HepG2 (cell line): ENCODE data around the gene DNAJC5. TPM values are rescaled to one million over a fixed set of nuclear protein-coding genes. Genes with fewer than 3 reads are reported as not detected.

Experiments
- DR1 ChIP-seq: sonication (generic); formaldehyde crosslinking; IDR thresholded peaks from 2 replicates; pipeline ENCODE4 v1.8.0; 2021; ENCODE audit warnings: mild to moderate bottlenecking, missing genetic modification reagents, inconsistent platforms
- ERF ChIP-seq: IDR thresholded peaks from 2 replicates; pipeline ENCODE4 v1.6.1; 2018; ENCODE audit warnings: missing biosample characterization, missing genetic modification reagents
- FOXA1 ChIP-seq, 2 experiments: fragments of 450-650 bp in 1 of 2; sonication (generic) in 1 of 2; formaldehyde crosslinking in 1 of 2; IDR thresholded peaks; 2 replicates each; pipeline versions ENCODE4 v1.4.0 to v1.6.1; 2016 to 2020; ENCODE audit warnings: missing genetic modification reagents in 1 of 2
- HNRNPK ChIP-seq: fragments of 200-400 bp; formaldehyde crosslinking; IDR thresholded peaks from 2 replicates; pipeline ENCODE4 v1.6.1; 2018; ENCODE audit warnings: low read length, low read depth, moderate library complexity, mild to moderate bottlenecking; ENCODE audit not compliant: poor library complexity, severe bottlenecking
- MAFG ChIP-seq: sonication (generic); formaldehyde crosslinking; IDR thresholded peaks from 2 replicates; pipeline ENCODE4 v1.5.1; 2020; ENCODE audit warnings: mild to moderate bottlenecking, missing genetic modification reagents
- NCOA2 ChIP-seq: sonication (generic); formaldehyde crosslinking; IDR thresholded peaks from 2 replicates; pipeline ENCODE4 v1.8.0; 2022; ENCODE audit warnings: inconsistent platforms
- ZNF12 ChIP-seq: sonication (generic); formaldehyde crosslinking; IDR thresholded peaks from 2 replicates; pipeline ENCODE4 v1.5.0; 2020; ENCODE audit warnings: missing genetic modification reagents
- ZNF296 ChIP-seq: sonication (generic); formaldehyde crosslinking; conservative IDR thresholded peaks from 2 replicates; pipeline ENCODE4 v1.5.0; 2020; ENCODE audit warnings: mild to moderate bottlenecking, missing genetic modification reagents
- ZNF460 ChIP-seq: sonication (generic); formaldehyde crosslinking; IDR thresholded peaks from 2 replicates; pipeline ENCODE4 v1.5.1; 2020; ENCODE audit warnings: missing genetic modification reagents, mild to moderate bottlenecking, borderline replicate concordance
- ZNF530 ChIP-seq: sonication (generic); formaldehyde crosslinking; IDR thresholded peaks from 2 replicates; pipeline ENCODE4 v1.5.0; 2020; ENCODE audit warnings: low read depth, mild to moderate bottlenecking, missing genetic modification reagents
- polyA plus RNA-seq, 8 experiments: library from polyadenylated mRNA; depleted of rRNA in 3 of 8; stranded (reverse) in 7 of 8; unstranded in 1 of 8; fragments of >200 nt; fragmentation: Illumina TruSeq in 4 of 8; extraction: Trizol in 4 of 8; gene quantifications; 2 replicates each; pipeline versions ENCODE4 v1.2.1 to v1.2.3, GENCODE V29; 2011 to 2016; ENCODE audit warnings: low read depth in 4 of 8, missing spikeins in 1 of 8, mixed read lengths in 1 of 8; ENCODE audit not compliant: insufficient read depth in 1 of 8
- total RNA-seq, 5 experiments: library from RNA; depleted of rRNA; stranded (reverse); fragments of >200 nt; fragmentation: Illumina TruSeq; extraction: Trizol; gene quantifications; 2 replicates each; pipeline ENCODE4 v1.2.3, GENCODE V29; 2016; ENCODE audit warnings: low read depth in 1 of 5
- TF ChIP-seq, protein P1 (sequence below): sonication (generic); formaldehyde crosslinking; IDR thresholded peaks from 2 replicates; pipeline ENCODE4 v1.5.0; 2020; ENCODE audit warnings: mild to moderate bottlenecking, missing genetic modification reagents, borderline replicate concordance
- TF ChIP-seq, protein P2 (sequence below), 2 experiments: IDR thresholded peaks; 2 replicates each; pipeline ENCODE4 v1.6.1; 2011 to 2012; ENCODE audit warnings: low read length in 2 of 2, borderline replicate concordance in 1 of 2, low read depth in 1 of 2, mild to moderate bottlenecking in 1 of 2, moderate library complexity in 1 of 2
- TF ChIP-seq, protein P3 (sequence below): IDR thresholded peaks from 2 replicates; pipeline ENCODE4 v1.6.1; 2016; ENCODE audit warnings: low read depth, borderline replicate concordance
- TF ChIP-seq, protein P4 (sequence below): sonication (generic); formaldehyde crosslinking; IDR thresholded peaks from 2 replicates; pipeline ENCODE4 v1.5.1; 2020; ENCODE audit warnings: missing genetic modification reagents, mild to moderate bottlenecking, borderline replicate concordance
- TF ChIP-seq, protein P5 (sequence below): IDR thresholded peaks from 2 replicates; pipeline ENCODE4 v1.4.0; 2020; ENCODE audit warnings: mild to moderate bottlenecking, missing genetic modification reagents

The DNAJC5 gene
- total and polyA plus RNA-seq, 2 of the 13 experiments (the other 11 are each of a cell fraction or from before 2014, with no cell fraction given), result 42.8 to 64.5 TPM

DNA sequence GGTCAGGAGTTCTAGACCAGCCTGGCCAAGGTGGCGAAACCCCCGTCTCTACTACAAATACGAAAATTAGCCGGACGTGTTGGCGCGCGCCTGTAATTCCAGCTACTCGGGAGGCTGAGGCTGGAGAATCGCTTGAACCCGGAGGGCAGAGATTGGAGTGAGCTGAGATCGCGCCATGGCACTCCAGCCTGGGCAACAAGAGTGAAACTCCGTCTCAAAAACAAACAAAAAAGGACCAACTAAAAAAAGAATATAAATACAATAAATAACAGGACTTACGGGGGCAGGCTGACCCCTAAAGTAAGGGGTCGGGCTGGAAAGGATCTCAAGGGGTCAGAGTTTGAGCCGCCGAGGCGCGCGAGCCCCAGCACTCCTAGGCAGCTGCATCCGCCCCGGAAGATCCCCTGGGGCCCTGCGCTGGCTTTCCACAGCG lies 30.4 kb upstream of the DNAJC5 start (continued):
- TF ChIP-seq, protein P1, sequence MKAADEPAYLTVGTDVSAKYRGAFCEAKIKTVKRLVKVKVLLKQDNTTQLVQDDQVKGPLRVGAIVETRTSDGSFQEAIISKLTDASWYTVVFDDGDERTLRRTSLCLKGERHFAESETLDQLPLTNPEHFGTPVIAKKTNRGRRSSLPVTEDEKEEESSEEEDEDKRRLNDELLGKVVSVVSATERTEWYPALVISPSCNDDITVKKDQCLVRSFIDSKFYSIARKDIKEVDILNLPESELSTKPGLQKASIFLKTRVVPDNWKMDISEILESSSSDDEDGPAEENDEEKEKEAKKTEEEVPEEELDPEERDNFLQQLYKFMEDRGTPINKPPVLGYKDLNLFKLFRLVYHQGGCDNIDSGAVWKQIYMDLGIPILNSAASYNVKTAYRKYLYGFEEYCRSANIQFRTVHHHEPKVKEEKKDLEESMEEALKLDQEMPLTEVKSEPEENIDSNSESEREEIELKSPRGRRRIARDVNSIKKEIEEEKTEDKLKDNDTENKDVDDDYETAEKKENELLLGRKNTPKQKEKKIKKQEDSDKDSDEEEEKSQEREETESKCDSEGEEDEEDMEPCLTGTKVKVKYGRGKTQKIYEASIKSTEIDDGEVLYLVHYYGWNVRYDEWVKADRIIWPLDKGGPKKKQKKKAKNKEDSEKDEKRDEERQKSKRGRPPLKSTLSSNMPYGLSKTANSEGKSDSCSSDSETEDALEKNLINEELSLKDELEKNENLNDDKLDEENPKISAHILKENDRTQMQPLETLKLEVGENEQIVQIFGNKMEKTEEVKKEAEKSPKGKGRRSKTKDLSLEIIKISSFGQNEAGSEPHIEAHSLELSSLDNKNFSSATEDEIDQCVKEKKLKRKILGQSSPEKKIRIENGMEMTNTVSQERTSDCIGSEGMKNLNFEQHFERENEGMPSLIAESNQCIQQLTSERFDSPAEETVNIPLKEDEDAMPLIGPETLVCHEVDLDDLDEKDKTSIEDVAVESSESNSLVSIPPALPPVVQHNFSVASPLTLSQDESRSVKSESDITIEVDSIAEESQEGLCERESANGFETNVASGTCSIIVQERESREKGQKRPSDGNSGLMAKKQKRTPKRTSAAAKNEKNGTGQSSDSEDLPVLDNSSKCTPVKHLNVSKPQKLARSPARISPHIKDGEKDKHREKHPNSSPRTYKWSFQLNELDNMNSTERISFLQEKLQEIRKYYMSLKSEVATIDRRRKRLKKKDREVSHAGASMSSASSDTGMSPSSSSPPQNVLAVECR, result no peak
- TF ChIP-seq ERF (CRISPR knock-in tag) (no peak), NCOA2 (CRISPR knock-in tag) (no peak), FOXA1 (IDR thresholded peaks at IDR 0.05) (no peak), FOXA1 (CRISPR knock-in tag; IDR thresholded peaks at IDR 0.05) (no peak), ZNF296 (peak; percentile 32; the same call in 1 of the 2 replicates), MAFG (CRISPR knock-in tag) (no peak), ZNF460 (peak; percentile 48; the same call in 1 of the 2 replicates), ZNF12 (CRISPR knock-in tag) (no peak), HNRNPK (no peak), ZNF530 (CRISPR knock-in tag) (no peak), DR1 (CRISPR knock-in tag) (no peak)
- TF ChIP-seq, protein P2, sequence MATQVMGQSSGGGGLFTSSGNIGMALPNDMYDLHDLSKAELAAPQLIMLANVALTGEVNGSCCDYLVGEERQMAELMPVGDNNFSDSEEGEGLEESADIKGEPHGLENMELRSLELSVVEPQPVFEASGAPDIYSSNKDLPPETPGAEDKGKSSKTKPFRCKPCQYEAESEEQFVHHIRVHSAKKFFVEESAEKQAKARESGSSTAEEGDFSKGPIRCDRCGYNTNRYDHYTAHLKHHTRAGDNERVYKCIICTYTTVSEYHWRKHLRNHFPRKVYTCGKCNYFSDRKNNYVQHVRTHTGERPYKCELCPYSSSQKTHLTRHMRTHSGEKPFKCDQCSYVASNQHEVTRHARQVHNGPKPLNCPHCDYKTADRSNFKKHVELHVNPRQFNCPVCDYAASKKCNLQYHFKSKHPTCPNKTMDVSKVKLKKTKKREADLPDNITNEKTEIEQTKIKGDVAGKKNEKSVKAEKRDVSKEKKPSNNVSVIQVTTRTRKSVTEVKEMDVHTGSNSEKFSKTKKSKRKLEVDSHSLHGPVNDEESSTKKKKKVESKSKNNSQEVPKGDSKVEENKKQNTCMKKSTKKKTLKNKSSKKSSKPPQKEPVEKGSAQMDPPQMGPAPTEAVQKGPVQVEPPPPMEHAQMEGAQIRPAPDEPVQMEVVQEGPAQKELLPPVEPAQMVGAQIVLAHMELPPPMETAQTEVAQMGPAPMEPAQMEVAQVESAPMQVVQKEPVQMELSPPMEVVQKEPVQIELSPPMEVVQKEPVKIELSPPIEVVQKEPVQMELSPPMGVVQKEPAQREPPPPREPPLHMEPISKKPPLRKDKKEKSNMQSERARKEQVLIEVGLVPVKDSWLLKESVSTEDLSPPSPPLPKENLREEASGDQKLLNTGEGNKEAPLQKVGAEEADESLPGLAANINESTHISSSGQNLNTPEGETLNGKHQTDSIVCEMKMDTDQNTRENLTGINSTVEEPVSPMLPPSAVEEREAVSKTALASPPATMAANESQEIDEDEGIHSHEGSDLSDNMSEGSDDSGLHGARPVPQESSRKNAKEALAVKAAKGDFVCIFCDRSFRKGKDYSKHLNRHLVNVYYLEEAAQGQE (IDR thresholded peaks at IDR 0.05; ENCODE audit: borderline replicate concordance in 1 of 2, low read depth in 1 of 2, low read length in 2 of 2), result peak in 1 of 2 experiments; percentile 73; a peak in 1 of 4 replicates
- TF ChIP-seq, protein P3, sequence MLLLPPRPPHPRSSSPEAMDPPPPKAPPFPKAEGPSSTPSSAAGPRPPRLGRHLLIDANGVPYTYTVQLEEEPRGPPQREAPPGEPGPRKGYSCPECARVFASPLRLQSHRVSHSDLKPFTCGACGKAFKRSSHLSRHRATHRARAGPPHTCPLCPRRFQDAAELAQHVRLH (CRISPR knock-in tag), result no peak
- TF ChIP-seq, protein P4, sequence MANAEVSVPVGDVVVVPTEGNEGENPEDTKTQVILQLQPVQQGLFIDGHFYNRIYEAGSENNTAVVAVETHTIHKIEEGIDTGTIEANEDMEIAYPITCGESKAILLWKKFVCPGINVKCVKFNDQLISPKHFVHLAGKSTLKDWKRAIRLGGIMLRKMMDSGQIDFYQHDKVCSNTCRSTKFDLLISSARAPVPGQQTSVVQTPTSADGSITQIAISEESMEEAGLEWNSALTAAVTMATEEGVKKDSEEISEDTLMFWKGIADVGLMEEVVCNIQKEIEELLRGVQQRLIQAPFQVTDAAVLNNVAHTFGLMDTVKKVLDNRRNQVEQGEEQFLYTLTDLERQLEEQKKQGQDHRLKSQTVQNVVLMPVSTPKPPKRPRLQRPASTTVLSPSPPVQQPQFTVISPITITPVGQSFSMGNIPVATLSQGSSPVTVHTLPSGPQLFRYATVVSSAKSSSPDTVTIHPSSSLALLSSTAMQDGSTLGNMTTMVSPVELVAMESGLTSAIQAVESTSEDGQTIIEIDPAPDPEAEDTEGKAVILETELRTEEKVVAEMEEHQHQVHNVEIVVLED (CRISPR knock-in tag), result no peak
- TF ChIP-seq, protein P5, sequence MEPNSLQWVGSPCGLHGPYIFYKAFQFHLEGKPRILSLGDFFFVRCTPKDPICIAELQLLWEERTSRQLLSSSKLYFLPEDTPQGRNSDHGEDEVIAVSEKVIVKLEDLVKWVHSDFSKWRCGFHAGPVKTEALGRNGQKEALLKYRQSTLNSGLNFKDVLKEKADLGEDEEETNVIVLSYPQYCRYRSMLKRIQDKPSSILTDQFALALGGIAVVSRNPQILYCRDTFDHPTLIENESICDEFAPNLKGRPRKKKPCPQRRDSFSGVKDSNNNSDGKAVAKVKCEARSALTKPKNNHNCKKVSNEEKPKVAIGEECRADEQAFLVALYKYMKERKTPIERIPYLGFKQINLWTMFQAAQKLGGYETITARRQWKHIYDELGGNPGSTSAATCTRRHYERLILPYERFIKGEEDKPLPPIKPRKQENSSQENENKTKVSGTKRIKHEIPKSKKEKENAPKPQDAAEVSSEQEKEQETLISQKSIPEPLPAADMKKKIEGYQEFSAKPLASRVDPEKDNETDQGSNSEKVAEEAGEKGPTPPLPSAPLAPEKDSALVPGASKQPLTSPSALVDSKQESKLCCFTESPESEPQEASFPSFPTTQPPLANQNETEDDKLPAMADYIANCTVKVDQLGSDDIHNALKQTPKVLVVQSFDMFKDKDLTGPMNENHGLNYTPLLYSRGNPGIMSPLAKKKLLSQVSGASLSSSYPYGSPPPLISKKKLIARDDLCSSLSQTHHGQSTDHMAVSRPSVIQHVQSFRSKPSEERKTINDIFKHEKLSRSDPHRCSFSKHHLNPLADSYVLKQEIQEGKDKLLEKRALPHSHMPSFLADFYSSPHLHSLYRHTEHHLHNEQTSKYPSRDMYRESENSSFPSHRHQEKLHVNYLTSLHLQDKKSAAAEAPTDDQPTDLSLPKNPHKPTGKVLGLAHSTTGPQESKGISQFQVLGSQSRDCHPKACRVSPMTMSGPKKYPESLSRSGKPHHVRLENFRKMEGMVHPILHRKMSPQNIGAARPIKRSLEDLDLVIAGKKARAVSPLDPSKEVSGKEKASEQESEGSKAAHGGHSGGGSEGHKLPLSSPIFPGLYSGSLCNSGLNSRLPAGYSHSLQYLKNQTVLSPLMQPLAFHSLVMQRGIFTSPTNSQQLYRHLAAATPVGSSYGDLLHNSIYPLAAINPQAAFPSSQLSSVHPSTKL (CRISPR knock-in tag), result no peak
